HTR-8/SVneo (cell line): ENCODE data around the gene HINT1.
"Not testable (repeated sequence)": the region's sequence is repeated elsewhere in the genome, so short reads cannot be mapped to it uniquely, and the experiment has no call there.

Source experiments
- DNase-seq: peaks from one replicate; pipeline ENCODE4 v3.0.0; 2011; ENCODE audit warnings: low spot score, mixed read lengths; ENCODE audit not compliant: insufficient read length
- FAIRE-seq: peaks from 2 replicates; lab custom pipeline; 2011; peaks lifted over from hg19 to GRCh38; lab: Jason Lieb, UNC

The HINT1 gene

DNA sequence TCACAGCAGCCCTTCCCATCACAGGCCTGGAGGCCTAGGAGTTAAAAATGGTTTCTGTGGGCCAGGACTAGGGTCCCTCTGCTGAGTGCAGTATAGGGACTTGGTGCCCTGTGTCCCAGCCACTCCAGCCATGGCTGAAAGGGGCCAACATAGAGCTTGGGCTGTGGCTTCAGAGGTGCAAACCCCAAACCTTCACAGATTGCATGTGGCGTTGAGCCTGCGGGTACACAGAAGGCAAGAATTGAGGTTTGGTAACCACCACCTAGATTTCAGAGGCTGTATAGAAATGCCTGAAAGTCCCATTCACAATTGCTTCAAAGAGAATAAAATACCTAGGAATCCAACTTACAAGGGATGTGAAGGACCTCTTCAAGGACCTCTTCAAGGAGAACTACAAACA, 37.8 kb downstream of the HINT1 start:
- FAIRE-seq, DNase-seq: not testable (repeated sequence)

DNA sequence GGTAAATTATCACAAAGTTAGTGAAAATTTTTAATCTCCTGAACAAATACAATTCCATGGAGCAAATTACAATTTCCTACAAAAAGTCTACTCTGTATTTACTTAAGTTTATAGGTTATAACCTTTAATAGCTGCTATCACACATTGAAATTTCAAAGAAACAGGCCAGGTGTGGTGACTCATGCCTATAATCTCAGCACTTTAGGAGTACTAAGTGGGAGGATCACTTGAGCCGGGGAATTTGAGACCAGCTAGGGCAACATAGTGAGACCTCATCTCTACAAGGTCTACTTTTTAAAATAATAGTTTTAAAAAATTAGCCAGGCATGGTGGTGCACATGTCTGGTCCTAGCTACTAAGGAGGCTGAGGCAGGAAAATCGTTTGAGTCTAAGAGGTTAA, 50.3 kb downstream of the HINT1 start:
- DNase-seq: no peak
- FAIRE-seq: no peak

DNA sequence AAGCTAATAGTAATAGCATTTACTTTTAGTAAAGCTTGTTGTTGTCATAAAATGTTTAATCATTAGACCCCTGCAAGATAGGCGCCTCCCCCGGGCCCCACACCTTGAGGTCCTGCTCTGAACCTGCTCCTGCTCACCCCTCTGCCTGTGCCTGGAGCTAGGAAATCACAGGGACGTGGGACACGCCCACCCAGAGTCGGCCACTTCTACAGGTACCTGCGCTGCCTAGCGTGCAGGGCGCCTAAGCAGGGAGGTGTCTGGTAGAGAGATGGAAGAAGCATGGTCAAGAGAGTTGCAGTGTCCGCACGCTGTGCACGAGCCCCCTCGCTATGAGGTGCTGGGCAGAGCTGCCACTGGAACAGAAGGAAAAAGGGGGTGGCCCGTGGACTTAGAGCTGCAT, 52.6 kb downstream of the HINT1 start:
- FAIRE-seq (no peak), DNase-seq (no peak)

DNA sequence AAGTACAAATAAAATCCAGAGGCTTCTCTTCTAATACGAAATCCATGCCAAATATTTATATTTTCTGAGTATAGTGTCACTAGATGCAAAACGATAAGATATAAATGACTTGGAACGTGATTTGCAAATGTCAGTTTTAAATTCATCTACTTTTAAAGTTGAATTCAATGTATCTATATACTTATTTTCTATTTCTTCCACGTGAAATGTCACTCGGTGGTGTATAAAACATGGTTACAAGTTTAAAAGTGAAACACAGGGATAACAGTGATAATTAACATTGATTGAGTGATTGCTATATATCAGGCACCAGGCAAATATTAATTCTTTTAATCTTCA, 54.8 kb downstream of the HINT1 start:
- FAIRE-seq (no peak), DNase-seq (no peak)

DNA sequence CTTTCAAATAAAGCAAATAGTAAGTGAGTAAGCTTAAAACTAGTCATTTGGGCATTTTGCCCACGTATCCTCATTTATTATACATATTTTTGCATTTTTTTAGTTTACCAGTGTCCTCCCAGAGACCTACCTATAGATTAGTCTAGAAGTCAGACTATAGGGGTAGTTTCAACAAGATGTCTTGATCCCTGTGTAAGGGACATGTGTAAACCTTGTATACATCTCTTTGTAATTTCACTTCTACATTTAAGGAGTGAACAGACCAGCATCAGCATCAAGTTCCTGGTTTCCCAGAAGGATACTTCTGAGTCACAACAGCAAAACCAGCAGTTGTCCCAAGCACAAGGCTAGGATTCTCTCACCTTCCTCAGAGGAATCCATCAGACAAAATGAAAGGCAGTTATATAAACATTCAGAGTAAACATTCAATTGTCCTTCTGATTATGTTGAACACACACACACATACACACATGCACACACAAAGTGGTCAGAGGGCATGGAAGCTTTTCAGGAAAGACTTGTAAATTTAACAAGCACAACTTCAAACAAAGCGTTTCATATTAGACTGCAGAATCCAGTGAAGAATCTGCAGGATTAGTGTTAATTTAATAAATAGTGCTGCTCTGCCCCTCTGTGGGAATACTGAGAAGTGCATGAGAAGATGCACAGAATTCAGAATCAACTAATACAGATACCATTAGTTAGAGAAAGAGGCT, 55.4 kb downstream of the HINT1 start:
- FAIRE-seq: no peak
- DNase-seq: peak; percentile 45
